ENCODE data around the gene TMEM202. TPM values are rescaled to one million over a fixed set of nuclear protein-coding genes. Genes with fewer than 3 reads are reported as not detected.
A peak's percentile ranks its signal among the peaks of the same experiment; 100 is the strongest.
"Not testable (repeated sequence)": the region's sequence is repeated elsewhere in the genome, so short reads cannot be mapped to it uniquely, and the experiment has no call there.

Gene TMEM202
- total and polyA plus RNA-seq, 4 donors = not detected

- Histone ChIP-seq H3K4me3 (ENCODE audit: low read depth in 1 of 3, low read length in 3 of 3) (no peak overlapping the region), H3K9me3 (ENCODE audit: control insufficient read depth in 4 of 4, low read length in 3 of 4) (no peaks in the 10 kb centered on the region), H3K9ac (ENCODE audit: low read depth in 1 of 2, low read length in 2 of 2) (no peak overlapping the region), H3K36me3 (ENCODE audit: control insufficient read depth in 4 of 4, insufficient read depth in 3 of 4, low read depth in 1 of 4, low read length in 3 of 4) (no peaks in the 10 kb centered on the region), H3K27ac (ENCODE audit: low read depth in 1 of 2, low read length in 2 of 2) (no peak overlapping the region), H3K27me3 (ENCODE audit: control insufficient read depth in 4 of 4, insufficient read depth in 4 of 4, low read length in 3 of 4) (no peaks in the 10 kb centered on the region), H3K4me1 (ENCODE audit: control insufficient read depth in 4 of 4, insufficient read depth in 4 of 4, low read length in 3 of 4) (no peaks in the 10 kb centered on the region)
- TF ChIP-seq RAD21 (IDR thresholded peaks at IDR 0.05) = no peak
- no peak for DNase-seq (ENCODE audit: low spot score)
These were observed 10.4 kb upstream of the TMEM202 start for GRCh38 chr15:72387741-72388140.

- Histone ChIP-seq H3K27me3 (ENCODE audit: control insufficient read depth in 4 of 4, insufficient read depth in 4 of 4, low read length in 3 of 4) (no peaks in the 10 kb centered on the region), H3K9ac (ENCODE audit: low read depth in 1 of 2, low read length in 2 of 2) (no peak overlapping the region), H3K36me3 (ENCODE audit: control insufficient read depth in 4 of 4, insufficient read depth in 3 of 4, low read depth in 1 of 4, low read length in 3 of 4) (no peaks in the 10 kb centered on the region), H3K4me3 (ENCODE audit: low read depth in 1 of 3, low read length in 3 of 3) (no peak overlapping the region), H3K4me1 (ENCODE audit: control insufficient read depth in 4 of 4, insufficient read depth in 4 of 4, low read length in 3 of 4) (no peaks in the 10 kb centered on the region), H3K9me3 (ENCODE audit: control insufficient read depth in 4 of 4, low read length in 3 of 4) (no peaks in the 10 kb centered on the region), H3K27ac (ENCODE audit: low read depth in 1 of 2, low read length in 2 of 2) (no peak overlapping the region)
- TF ChIP-seq SP1 (IDR thresholded peaks at IDR 0.05) (no peak), GABPA (IDR thresholded peaks at IDR 0.05 in 1 of 2, conservative IDR thresholded peaks at IDR 0.05 in 1 of 2) (no peak)
- no peak for DNase-seq (ENCODE audit: low spot score)
- 54% methylated on average over 3 of the region's 3 CpGs for WGBS
These were observed 8.9 kb upstream of the TMEM202 start for GRCh38 chr15:72389231-72389630.

GRCh38 chr15:72396331-72396730, 1.8 kb upstream of the TMEM202 start:
- H3K27ac ChIP-seq (ENCODE audit: low read depth in 1 of 2, low read length in 2 of 2); H3K4me3 ChIP-seq (ENCODE audit: low read depth in 1 of 3, low read length in 3 of 3); H3K4me1 ChIP-seq (ENCODE audit: control insufficient read depth in 4 of 4, insufficient read depth in 4 of 4, low read length in 3 of 4); H3K9ac ChIP-seq (ENCODE audit: low read depth in 1 of 2, low read length in 2 of 2); H3K36me3 ChIP-seq (ENCODE audit: control insufficient read depth in 4 of 4, insufficient read depth in 3 of 4, low read depth in 1 of 4, low read length in 3 of 4); H3K27me3 ChIP-seq (ENCODE audit: control insufficient read depth in 4 of 4, insufficient read depth in 4 of 4, low read length in 3 of 4); H3K9me3 ChIP-seq (ENCODE audit: control insufficient read depth in 4 of 4, low read length in 3 of 4); DNase-seq (ENCODE audit: low spot score): not testable (repeated sequence)
- 95% methylated on average over 24 of the region's 24 CpGs for WGBS

GRCh38 chr15:72398648-72399047, 543 bp downstream of the TMEM202 start:
- Histone ChIP-seq H3K9ac (ENCODE audit: low read depth in 1 of 2, low read length in 2 of 2) (no peak overlapping the region), H3K27me3 (ENCODE audit: control insufficient read depth in 4 of 4, insufficient read depth in 4 of 4, low read length in 3 of 4) (no peaks in the 10 kb centered on the region), H3K36me3 (ENCODE audit: control insufficient read depth in 4 of 4, insufficient read depth in 3 of 4, low read depth in 1 of 4, low read length in 3 of 4) (no peaks in the 10 kb centered on the region), H3K9me3 (ENCODE audit: control insufficient read depth in 4 of 4, low read length in 3 of 4) (no peaks in the 10 kb centered on the region), H3K27ac (ENCODE audit: low read depth in 1 of 2, low read length in 2 of 2) (no peak overlapping the region), H3K4me3 (ENCODE audit: low read depth in 1 of 3, low read length in 3 of 3) (no peak overlapping the region), H3K4me1 (ENCODE audit: control insufficient read depth in 4 of 4, insufficient read depth in 4 of 4, low read length in 3 of 4) (no peaks in the 10 kb centered on the region)
- WGBS = 81% methylated on average over 7 of the region's 7 CpGs
- TF ChIP-seq REST (IDR thresholded peaks at IDR 0.05) = no peak
- no peak for TF ChIP-seq HNF4G (IDR thresholded peaks at IDR 0.05)
- peak; percentile 44 for TF ChIP-seq HNF4A (conservative IDR thresholded peaks at IDR 0.05)
- TF ChIP-seq SP1 (IDR thresholded peaks at IDR 0.05) = no peak
- no peak for DNase-seq (ENCODE audit: low spot score)
